ENCODE data around the gene EPHA5.

- TF ChIP-seq GATA2 (IDR thresholded peaks at IDR 0.05; ENCODE audit: low read depth, low read length) (no peak), GATA3 (IDR thresholded peaks at IDR 0.05; ENCODE audit: low read depth, low read length) (no peak)
These were observed 162.1 kb downstream of the EPHA5 start for GRCh38 chr4:65508168-65508567.
